K562 treated with DMSO at 1 percent for 48 hours (cell line): ENCODE measurements around the gene GAA. TPM values are rescaled to one million over a fixed set of nuclear protein-coding genes. Genes with fewer than 3 reads are reported as not detected.

ENCODE experiments used
- total RNA-seq: library from RNA; unstranded; fragments of 300-600 nt; gene quantifications from 2 replicates; pipeline ENCODE4 v1.2.3, GENCODE V29; 2022; ENCODE audit warnings: low replicate concordance; ENCODE audit errors: extremely low read depth

GAA gene
- not detected in 2 replicates for total RNA-seq

GRCh38 chr17:80101011-80101945 is at the start of gene GAA:
TSS of gene GAA (plus strand) at chr17:80101581. CDS start at chr17:80104587, 3,006 bp downstream.

GRCh38 chr17:80147035-80147822 is 45.8 kb downstream of the GAA start, which contains the start of gene EIF4A3:
TSS of gene EIF4A3 (minus strand) at chr17:80147128. CDS start at chr17:80146961, 167 bp downstream.

Other genes with a start within 250 kb of the GAA start
- gene TBC1D16, start 65.7 kb upstream of the GAA start, total RNA-seq = not detected in 2 replicates
- not detected in 2 replicates for gene CCDC40, start 64.9 kb upstream of the GAA start, total RNA-seq
- not detected in 2 replicates for gene EIF4A3, start 45.5 kb downstream of the GAA start, total RNA-seq
- gene CARD14, start 68.4 kb downstream of the GAA start, total RNA-seq = not detected in 2 replicates
- gene SGSH, start 118.8 kb downstream of the GAA start, total RNA-seq = not detected in 2 replicates
- gene SLC26A11, start 118.8 kb downstream of the GAA start, total RNA-seq = not detected in 2 replicates
- gene RNF213, start 159.3 kb downstream of the GAA start, total RNA-seq = 85.7 TPM in 1 of 2 replicates, not detected in the other